GM21737 (cell line): ENCODE measurements around the gene PAGE1.
"Not testable (repeated sequence)": the region's sequence is repeated elsewhere in the genome, so short reads cannot be mapped to it uniquely, and the experiment has no call there.

Experiments used
- ATAC-seq: cut with Tn5 transposase; IDR thresholded peaks from one replicate; pipeline ENCODE4 v1.9.1; 2021; ENCODE audit warnings: mild to moderate bottlenecking, moderate library complexity; ENCODE audit not compliant: unreplicated experiment

The PAGE1 gene, protein sequence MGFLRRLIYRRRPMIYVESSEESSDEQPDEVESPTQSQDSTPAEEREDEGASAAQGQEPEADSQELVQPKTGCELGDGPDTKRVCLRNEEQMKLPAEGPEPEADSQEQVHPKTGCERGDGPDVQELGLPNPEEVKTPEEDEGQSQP

DNA sequence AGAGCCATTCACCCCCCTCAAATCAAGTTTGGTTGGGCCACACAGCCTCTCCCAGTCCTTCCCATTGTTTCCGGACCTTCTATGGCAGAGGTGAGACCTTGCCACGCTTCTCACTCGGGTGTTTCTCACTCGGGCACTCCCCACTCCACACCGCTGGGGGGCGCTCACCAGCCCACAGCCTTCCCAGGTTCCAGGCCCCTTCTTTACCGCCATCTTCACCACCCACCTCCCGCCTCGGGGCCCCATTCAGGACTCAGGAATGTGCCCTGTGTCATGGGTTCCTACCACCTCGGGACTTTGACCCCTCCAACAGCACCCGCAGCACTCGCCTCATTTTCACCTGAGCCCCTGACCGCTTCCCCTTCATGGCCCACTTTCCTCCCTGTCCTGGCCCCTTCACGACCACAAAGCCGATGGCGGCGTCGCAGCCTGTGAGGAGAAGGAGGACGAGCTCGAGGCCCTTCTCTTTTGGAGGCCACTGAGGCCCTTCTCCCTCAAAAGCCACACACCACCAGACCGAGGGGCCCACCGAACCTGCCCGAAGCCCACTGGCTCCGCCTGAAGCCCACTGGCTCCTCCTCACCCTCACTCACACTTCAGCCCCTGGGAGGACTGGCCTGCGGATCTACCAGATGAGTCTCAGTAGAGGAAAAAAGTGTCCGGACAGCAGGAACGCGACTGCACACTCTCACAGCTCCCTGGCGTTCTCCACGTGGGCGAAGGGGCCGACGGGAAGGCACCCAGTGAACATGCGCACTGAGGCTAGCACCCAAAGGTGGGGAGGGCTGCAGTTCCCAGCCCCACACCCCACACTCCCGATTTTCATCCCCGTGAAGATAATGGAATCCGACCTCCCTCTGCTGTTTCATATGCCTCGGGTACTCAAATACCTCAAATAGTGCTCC is at the start of gene PAGE1:
Gene PAGE1, minus strand, starts transcription at position 709 of the 905 bp plus-strand sequence. CDS start 1,214 bp downstream, outside the sequence.
- ATAC-seq, result no peak

DNA sequence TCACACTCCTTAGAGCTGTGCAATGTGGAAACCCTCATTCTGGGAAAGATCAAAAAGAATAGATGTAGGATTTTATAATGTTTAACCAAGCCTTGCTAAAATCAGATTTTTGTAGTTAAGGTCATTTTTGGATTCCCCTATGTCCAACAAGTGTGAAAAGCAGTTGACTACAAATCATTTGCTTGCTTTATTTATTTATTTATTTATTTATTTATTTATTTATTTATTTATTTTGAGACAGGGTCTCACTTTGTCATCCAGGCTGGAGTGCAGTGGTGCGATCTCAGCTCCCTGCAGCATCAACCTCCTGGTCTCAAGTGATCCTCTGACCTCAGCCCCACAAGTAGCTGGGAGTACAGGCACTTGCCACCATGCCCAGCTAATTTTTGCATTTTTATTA is 45.7 kb upstream of the PAGE1 start:
- not testable (repeated sequence) for ATAC-seq

DNA sequence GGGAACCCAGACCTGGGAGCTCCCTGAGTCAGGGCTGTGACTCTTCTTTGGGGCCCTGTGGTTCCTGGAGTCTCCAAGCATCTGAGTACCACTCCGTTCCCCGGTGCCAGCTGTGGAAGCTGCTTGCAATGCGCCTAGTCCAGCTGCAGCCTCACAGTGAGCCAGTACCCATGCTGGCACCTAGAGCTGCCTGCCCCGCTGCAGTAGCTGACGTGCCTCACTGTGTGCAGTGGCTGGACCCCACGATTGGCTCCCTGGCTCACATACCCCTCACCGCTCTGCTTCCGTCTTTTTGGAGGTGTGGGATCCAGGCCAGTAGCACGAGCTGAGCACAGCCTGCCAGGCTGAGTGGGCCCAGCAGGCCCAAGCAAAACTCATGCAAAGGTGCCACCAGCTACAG is 32.1 kb upstream of the PAGE1 start:
- ATAC-seq, result no peak

DNA sequence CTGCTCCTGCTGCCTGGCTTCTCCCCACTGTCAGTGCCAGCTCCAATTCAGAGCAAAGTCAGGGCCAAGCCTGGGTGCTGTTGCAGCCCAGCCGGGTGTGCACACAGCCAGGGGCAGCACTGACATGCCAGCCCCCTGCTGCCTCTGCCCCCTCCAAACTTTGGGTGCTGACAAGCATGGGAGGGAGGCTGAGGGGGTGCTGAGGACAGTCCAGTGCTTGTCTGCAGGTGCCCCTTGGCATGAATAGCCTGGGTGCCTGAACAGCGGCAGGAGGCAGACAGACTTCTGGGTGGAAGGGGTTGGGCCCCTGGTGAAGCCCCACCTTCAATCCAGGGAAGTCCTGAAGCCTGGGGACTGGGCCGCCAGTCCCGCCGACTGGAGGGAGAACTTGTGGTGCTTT is 31.2 kb upstream of the PAGE1 start:
- no peak for ATAC-seq

DNA sequence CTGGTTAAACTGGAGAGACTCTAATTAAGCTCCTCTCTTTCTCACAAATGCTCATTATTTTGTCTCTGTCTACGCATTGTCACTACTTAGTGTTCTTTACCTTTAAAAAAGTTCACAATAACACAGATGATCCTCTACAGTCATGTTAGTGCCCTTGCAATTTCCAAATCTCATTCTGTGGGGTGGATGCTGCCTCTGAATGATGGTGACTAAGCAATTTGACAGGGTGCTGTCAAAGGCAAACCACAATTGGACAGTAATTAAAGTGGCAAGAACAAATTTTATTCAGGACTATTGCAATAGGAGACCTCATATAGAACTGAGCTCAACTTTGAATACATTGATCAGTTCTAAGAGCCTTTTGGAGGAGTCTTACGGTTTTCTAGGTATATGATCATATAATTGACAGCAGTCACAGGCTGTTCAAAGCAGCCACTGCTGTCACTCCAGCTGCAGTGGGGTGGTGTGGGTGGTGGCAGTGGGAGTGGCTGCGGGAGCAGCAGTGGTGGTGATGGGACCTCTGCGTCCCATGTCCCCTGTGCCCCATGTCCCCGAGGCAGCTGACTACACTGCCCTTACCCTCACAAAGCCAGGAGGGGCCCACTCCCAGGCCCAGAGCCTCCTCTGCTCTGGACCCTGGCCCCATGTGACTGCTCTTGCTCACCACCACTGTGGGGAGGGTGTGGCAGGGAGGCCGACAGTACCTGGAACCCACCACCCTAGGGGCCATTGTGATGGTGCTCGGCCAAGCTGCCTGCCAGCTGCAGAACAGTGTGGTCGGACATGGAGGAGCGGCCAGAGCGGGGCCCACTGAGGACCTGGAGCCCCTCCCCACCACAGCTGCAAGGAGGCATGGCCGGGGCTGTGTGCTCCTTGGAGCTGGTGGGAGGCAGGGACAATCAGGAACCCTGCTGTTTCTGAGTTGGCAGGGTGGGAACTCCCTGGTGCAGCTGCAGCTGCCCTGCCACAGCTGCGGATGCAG is 30.4 kb upstream of the PAGE1 start:
- no peak for ATAC-seq

DNA sequence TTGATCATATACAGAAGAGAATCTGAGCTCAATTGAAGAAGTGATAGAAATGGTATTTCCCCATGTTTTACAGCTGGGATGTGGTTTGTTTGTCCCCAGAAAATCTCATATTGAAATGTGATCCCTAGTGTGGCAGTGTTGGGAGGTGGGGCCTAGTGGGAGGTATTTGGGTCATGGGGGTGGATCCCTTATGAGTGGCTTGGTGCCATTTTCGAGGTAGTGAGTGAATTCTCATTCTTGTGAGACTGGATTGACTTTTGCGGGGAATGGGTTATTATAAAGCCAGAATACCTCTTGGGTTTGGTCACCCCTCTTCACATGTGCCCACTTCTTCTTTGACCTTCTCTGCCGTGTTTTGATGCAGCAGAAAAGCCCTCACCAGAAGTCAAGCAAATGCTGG is 29.6 kb upstream of the PAGE1 start:
- no peak for ATAC-seq

DNA sequence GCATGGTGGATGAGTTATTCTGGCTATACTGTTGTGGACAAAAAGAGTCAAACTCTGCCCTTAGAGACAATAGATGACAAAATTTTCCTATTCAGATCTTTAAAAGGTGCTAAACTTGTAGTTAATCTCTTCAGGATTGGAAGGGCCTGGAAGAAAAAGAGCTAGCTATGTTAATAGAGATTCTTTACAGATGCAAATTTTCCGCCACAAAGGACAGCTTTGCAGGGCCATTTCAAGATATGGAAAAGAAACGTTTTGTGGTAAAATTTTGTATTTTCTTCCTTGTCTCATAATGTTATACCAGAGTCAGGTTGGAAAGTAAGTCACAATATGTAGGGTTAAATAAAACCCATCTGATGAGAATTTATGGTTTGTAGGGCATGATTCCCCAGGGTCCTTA is 24.3 kb upstream of the PAGE1 start:
- ATAC-seq, result not testable (repeated sequence)

DNA sequence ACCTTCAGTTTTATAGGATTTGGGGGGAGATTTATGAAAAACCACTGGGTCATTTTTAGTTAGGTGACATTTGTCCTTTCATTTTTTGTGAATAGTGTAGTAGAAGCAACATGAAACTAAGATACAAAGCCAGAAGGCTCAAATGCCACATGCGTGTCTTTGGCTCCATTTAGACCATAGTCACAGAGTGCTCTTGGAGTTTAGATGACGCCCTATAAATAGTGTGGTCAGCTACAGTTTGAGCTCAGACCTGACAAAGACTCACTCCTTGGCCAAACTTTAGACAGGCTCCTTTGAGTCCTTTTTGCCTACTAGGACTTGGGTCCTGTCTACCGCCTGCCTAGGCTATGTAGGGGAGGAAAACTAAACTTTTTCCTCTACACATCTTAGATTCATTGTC is 16.8 kb upstream of the PAGE1 start:
- ATAC-seq, result no peak

DNA sequence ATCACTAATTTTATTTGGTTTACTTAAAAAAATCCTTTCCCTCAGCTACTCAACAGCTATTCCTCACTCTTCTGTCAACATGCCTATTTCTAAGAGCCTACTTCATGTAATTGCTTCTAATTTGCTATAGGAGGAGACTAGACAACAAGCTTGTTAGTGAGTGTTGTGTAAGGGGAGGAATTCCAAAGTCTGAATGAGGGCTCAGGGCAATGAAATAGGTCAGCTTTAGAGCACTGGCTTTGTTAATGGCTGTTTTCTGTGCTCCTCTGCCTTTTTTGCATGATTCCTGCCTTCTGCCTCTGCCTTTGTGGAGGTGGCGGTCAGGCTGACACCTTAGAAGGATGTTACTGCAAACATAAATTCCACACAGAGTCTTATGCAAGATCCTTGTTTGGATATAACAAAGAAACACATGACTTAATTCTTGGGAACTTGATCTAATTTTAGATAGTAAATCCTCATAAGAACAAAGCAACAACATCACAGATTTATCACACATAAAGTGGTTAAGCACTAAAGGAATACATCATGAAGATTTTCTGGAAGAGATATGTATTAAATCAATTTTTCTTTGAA is 15.0 kb upstream of the PAGE1 start:
- no peak for ATAC-seq

DNA sequence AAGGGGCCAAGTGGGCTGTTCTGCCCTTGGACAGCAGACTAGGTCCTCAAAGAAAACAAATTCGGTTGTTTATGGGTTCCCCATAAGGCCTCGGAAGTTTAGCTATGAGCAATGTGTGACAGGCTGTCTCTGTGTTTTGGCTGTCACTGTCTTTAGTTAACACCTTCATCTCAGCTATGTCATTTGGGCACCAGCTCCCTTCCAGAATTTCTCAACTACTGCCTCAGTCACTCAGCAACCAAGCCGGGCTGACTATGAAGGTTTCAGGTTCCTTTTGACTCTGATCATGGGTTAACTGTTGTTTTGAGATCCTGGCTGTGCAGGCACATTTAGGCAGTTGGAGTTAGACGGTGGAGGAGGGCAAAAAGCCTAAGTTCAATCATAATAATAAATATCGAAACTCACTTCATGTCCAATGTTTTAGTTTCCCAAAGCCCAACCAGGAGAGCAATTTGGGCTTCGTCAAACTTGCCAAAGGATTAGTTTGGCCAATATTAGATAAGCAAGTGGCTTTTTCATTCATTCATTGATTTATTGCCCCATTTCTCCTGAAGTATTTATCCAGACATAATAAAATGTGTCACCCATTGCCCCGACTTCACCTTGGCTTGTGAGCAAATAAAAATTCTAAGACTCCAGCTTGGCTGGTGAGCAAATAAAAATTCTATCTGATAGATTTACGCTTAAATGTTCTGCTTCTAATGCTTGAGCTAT is 9.1 kb upstream of the PAGE1 start:
- ATAC-seq, result no peak

DNA sequence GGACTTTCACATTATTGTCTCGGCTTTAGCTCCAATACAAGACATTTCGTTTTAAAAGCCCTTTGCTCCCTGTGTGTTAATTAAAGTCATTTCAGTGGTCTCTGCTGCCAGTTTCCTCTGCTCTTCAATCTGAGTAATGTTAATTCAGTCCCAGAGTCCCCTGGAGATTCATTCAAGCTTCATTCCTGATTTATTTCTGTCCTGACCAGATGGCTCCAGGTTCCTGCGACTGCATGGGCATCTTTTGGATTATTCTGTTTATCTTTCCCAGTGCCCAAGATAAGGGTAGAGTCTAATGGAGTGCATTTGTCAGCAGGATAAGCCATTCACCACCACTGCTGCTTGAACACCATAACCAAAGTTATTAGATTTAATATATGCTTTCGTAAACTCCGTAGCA is 6.1 kb upstream of the PAGE1 start:
- no peak for ATAC-seq

DNA sequence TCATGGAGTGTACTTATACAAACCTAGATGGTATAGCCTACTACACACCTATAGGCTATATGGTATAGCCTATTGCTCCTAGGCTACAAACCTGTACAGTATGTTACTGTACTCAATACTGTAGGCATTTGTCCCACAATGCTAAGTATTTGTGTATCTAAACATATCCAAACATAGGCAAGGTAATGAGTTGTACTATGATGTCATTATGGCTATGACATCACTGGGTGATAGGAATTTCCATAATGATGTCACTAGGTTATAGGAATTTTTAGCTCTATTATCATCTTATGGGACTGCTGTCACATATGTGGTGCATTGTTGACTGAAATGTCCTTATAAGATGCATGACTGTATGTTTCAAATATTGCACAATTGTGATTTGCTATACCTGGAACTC is 5.5 kb upstream of the PAGE1 start:
- no peak for ATAC-seq

DNA sequence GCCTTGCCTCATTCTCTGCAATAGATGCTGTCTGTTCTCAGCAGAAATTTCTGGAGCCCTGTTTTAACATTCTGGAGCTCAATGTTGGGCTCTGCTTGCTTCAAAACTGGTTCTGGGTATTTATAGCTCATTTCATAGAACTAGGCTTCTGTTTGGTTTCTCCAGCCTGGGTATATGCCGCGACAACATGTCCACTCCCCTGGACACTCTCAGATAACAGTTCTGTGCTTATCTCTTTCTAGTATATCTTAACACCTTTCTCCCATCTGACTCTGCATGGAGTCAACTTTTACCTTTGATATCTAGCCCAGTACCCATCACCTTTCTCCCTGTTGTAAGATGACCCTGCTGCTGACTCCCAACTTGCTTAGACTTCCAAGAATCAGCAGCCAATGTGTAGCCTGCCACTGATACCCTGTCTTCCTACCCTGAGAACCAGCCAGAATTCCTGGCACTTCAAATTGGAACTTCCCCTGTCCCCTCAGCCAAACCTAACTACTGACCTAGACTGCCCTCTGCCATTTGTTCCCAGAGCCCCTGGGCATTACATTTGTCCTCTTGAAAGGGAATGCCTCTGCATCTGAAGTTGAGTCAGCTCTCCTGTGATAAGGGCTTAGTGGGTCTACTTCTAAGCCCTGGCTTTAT is 20.6 kb downstream of the PAGE1 start:
- ATAC-seq, result no peak

DNA sequence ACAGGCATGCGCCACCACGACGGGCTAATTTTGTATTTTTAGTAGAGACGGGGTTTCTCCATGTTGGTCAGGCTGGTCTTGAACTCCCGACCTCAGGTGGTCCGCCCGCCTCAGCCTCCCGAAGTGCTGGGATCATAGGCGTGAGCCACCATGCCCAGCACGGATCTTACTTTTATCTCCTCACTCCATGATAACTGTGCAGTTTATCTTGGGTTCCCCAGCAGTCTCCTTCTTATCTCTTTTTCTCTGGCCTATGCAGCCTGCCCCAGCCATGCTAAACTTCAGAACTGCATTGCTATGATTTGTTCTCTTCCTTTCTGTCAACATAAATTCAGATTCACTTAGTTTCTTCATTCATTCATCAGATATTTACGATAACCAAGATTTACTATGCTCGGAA is 22.4 kb downstream of the PAGE1 start:
- no peak for ATAC-seq

DNA sequence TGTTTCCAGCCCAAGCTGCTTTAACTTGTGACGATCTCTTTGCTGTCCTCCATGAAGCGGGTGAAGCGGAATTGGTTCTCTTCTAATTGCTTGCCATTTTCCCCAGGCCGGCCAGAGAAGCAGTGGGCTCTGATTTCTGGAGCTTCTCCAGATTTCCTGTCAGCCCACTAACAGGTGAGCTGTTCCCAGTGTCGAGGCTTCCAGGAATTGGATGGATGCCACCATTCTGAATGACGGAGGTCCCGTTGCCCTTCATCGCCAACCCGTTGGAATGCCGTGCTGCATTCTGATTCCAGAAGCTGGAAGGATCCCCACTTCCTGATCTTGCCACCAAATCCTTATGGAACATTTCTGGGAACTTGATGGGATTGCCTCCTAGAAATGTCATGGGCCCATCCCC is 31.0 kb downstream of the PAGE1 start:
- no peak for ATAC-seq

DNA sequence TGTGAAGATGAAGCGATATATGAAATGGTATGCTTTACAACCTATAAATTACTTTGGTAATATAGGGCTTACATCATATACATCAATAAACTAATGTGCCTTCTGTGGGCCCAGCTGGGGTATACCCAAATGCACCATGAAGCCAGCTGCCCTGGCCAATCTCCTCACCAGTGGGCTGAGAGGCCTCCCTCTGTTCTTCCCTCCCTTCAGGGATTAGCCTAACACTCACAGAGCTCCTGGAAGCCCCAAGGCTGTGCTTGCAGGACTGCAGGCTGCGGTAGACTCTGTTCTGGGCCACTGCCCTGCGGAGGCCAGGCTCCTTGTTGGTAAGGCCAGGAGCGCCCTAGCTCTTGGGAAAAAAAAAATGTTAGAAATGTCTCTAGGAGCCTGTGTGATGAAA is 33.9 kb downstream of the PAGE1 start:
- no peak for ATAC-seq

DNA sequence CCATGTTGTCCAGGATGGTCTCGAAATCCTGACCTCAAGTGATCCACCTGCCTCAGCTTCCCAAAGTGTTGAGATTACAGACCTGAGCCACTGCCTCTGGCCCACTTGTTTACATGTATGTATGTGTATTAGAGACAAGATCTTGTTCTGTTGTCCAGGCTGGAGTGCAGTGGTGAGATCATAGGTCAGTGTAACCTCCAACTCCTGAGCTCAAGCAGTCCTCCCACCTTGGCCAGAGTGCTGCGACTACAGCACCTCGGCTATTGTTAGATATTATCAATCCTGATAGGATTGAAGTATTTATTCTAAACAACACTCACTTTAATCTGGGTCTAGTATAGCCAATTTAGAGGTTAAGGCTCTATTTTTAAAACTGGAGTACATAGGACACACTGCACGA is 36.0 kb downstream of the PAGE1 start:
- ATAC-seq, result no peak

DNA sequence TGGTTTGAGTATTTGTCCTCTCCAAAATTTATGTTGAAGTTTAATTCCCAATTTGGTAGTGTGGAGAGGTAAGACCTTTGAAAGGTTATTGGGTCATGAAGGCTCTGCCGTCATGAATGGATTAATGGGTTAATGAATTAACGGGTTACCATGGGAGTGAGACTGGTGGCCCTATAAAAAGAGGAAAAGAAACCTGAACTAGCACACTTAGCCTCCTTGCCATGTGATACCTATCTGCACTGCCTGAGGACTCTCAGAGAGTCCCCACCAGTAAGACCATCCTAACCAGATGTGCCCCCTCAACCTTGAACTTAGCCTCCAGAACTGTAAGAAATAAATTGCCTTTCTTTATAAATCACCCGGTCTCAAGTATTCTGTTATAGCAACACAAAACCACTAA is 39.3 kb downstream of the PAGE1 start:
- no peak for ATAC-seq

DNA sequence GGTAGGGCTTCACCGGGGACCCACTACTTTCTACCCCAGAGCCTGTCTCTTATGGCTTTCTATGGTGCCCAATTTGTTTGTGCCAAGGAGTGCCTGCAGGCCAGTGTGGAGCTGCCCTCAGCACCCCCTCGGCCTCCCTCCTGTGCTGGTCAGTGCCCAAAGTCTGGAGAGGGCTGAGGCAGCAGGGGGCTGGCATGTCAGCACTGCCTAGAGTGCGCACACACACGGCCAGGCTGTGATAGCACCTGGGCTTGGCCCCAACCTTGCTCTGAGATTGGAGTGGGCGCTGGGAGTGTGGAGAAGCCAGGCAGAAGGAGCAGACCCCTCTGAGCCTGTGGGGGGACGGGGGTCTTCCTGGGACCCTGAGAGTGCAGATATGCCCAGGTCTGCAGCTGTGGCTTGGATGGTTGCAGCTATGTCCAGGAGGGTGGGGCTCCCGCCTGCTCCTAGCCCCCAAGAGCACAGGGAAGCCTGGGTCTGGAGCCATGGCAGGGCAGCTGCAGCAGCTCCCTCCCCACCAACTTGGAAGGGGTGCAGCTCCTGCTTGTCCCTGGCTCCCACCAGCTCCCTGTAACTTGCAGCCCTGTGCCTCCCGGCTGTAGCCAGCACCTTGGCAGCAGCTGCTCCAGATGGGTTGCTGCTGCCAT is 50.7 kb downstream of the PAGE1 start:
- ATAC-seq, result no peak
